HepG2 (cell line): Measurements from ENCODE around the gene C9orf40. TPM values are rescaled to one million over a fixed set of nuclear protein-coding genes. Genes with fewer than 3 reads are reported as not detected.

ENCODE experiments used
- CBX5 ChIP-seq: sonication (generic); formaldehyde crosslinking; IDR thresholded peaks from 2 replicates; pipeline ENCODE4 v1.4.0; 2020; ENCODE audit warnings: missing genetic modification reagents, borderline replicate concordance
- CEBPG ChIP-seq: IDR thresholded peaks from 2 replicates; pipeline ENCODE4 v1.6.1; 2016
- DNMT3B ChIP-seq: conservative IDR thresholded peaks from 2 replicates; pipeline ENCODE4 v1.6.1; 2016; ENCODE audit warnings: missing biosample characterization, control low read depth
- JDP2 ChIP-seq: sonication (generic); formaldehyde crosslinking; IDR thresholded peaks from 2 replicates; pipeline ENCODE4 v1.8.1; 2022; ENCODE audit warnings: missing genetic modification reagents, borderline replicate concordance
- PRDM15 ChIP-seq: sonication (generic); formaldehyde crosslinking; IDR thresholded peaks from 2 replicates; pipeline ENCODE4 v1.4.0; 2020; ENCODE audit warnings: missing genetic modification reagents
- RFX1 ChIP-seq: fragments of 450-650 bp; IDR thresholded peaks from 2 replicates; pipeline ENCODE4 v1.6.1; 2017
- SMAD1 ChIP-seq: sonication (generic); formaldehyde crosslinking; IDR thresholded peaks from 2 replicates; pipeline ENCODE4 v1.4.0; 2020; ENCODE audit warnings: missing genetic modification reagents, low read depth, mild to moderate bottlenecking, borderline replicate concordance
- THAP9 ChIP-seq: sonication (generic); formaldehyde crosslinking; IDR thresholded peaks from 2 replicates; pipeline ENCODE4; 2020; ENCODE audit warnings: missing genetic modification reagents, mild to moderate bottlenecking, borderline replicate concordance
- ZBTB25 ChIP-seq: IDR thresholded peaks from 2 replicates; pipeline ENCODE4 v1.6.1; 2018; ENCODE audit warnings: missing genetic modification reagents
- ZFP36L2 ChIP-seq: sonication (generic); formaldehyde crosslinking; IDR thresholded peaks from 2 replicates; pipeline ENCODE4 v1.4.0; 2020; ENCODE audit warnings: missing genetic modification reagents
- ZMAT3 ChIP-seq: sonication (generic); formaldehyde crosslinking; conservative IDR thresholded peaks from 2 replicates; pipeline ENCODE4 v1.7.0; 2021; ENCODE audit warnings: missing genetic modification reagents
- ZNF468 ChIP-seq: sonication (generic); formaldehyde crosslinking; IDR thresholded peaks from 2 replicates; pipeline ENCODE4 v1.8.0; 2022; ENCODE audit warnings: mild to moderate bottlenecking, moderate library complexity, missing genetic modification reagents
- ZNF572 ChIP-seq: sonication (generic); formaldehyde crosslinking; IDR thresholded peaks from 2 replicates; pipeline ENCODE4 v1.5.1; 2020; ENCODE audit warnings: mild to moderate bottlenecking, missing genetic modification reagents
- ZNF781 ChIP-seq: sonication (generic); formaldehyde crosslinking; IDR thresholded peaks from 2 replicates; pipeline ENCODE4 v1.5.1; 2020; ENCODE audit warnings: borderline replicate concordance, mild to moderate bottlenecking, missing genetic modification reagents; ENCODE audit errors: not compliant biosample characterization
- ZSCAN30 ChIP-seq: sonication (generic); formaldehyde crosslinking; IDR thresholded peaks from 2 replicates; pipeline ENCODE4 v1.5.0; 2020; ENCODE audit warnings: mild to moderate bottlenecking, missing genetic modification reagents
- polyA plus RNA-seq, 8 experiments: library from polyadenylated mRNA; depleted of rRNA in 3 of 8; stranded (reverse) in 7 of 8; unstranded in 1 of 8; fragments of >200 nt; fragmentation: Illumina TruSeq in 4 of 8; extraction: Trizol in 4 of 8; gene quantifications; 2 replicates each; pipeline versions ENCODE4 v1.2.1 to v1.2.3, GENCODE V29; 2011 to 2016; ENCODE audit warnings: low read depth in 4 of 8, missing spikeins in 1 of 8, mixed read lengths in 1 of 8; ENCODE audit not compliant: insufficient read depth in 1 of 8
- total RNA-seq, 5 experiments: library from RNA; depleted of rRNA; stranded (reverse); fragments of >200 nt; fragmentation: Illumina TruSeq; extraction: Trizol; gene quantifications; 2 replicates each; pipeline ENCODE4 v1.2.3, GENCODE V29; 2016; ENCODE audit warnings: low read depth in 1 of 5
- TF ChIP-seq, protein P1 (sequence below): sonication (generic); formaldehyde crosslinking; IDR thresholded peaks from 2 replicates; pipeline ENCODE4 v1.4.0; 2020; ENCODE audit warnings: missing genetic modification reagents, borderline replicate concordance
- TF ChIP-seq, protein P2 (sequence below): sonication (generic); formaldehyde crosslinking; IDR thresholded peaks from 2 replicates; pipeline ENCODE4 v1.8.1; 2023; ENCODE audit warnings: mild to moderate bottlenecking, missing genetic modification reagents

C9orf40 gene
- total and polyA plus RNA-seq, 2 of the 13 experiments (the other 11 are each of a cell fraction or from before 2014, with no cell fraction given) = 3.0 to 13.5 TPM

- TF ChIP-seq THAP9 = peak; percentile 68; the same call in 1 of the 2 replicates
- TF ChIP-seq ZSCAN30 = no peak
- no peak for TF ChIP-seq DNMT3B
- TF ChIP-seq RFX1 = no peak
- TF ChIP-seq CEBPG (CRISPR knock-in tag) = no peak
- no peak for TF ChIP-seq ZNF468
- TF ChIP-seq, protein P1, sequence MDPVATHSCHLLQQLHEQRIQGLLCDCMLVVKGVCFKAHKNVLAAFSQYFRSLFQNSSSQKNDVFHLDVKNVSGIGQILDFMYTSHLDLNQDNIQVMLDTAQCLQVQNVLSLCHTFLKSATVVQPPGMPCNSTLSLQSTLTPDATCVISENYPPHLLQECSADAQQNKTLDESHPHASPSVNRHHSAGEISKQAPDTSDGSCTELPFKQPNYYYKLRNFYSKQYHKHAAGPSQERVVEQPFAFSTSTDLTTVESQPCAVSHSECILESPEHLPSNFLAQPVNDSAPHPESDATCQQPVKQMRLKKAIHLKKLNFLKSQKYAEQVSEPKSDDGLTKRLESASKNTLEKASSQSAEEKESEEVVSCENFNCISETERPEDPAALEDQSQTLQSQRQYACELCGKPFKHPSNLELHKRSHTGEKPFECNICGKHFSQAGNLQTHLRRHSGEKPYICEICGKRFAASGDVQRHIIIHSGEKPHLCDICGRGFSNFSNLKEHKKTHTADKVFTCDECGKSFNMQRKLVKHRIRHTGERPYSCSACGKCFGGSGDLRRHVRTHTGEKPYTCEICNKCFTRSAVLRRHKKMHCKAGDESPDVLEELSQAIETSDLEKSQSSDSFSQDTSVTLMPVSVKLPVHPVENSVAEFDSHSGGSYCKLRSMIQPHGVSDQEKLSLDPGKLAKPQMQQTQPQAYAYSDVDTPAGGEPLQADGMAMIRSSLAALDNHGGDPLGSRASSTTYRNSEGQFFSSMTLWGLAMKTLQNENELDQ (CRISPR knock-in tag) = peak; percentile 26; the same call in 1 of the 2 replicates
- TF ChIP-seq, protein P2, sequence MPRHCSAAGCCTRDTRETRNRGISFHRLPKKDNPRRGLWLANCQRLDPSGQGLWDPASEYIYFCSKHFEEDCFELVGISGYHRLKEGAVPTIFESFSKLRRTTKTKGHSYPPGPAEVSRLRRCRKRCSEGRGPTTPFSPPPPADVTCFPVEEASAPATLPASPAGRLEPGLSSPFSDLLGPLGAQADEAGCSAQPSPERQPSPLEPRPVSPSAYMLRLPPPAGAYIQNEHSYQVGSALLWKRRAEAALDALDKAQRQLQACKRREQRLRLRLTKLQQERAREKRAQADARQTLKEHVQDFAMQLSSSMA (CRISPR knock-in tag) = peak; percentile 94
- TF ChIP-seq ZNF781 (CRISPR knock-in tag) = no peak
- TF ChIP-seq ZMAT3 (CRISPR knock-in tag) = peak; percentile 98
- no peak for TF ChIP-seq ZFP36L2 (CRISPR knock-in tag)
- TF ChIP-seq SMAD1 (CRISPR knock-in tag) = no peak; the same call in 1 of the 2 replicates
- peak; percentile 15; the same call in 1 of the 2 replicates for TF ChIP-seq JDP2 (CRISPR knock-in tag)
- TF ChIP-seq ZBTB25 (CRISPR knock-in tag) = 0 out of 2 replicates have a peak, but pooled peaks have one; percentile 27
- no peak; the same call in 1 of the 2 replicates for TF ChIP-seq PRDM15 (CRISPR knock-in tag)
- no peak; the same call in 1 of the 2 replicates for TF ChIP-seq CBX5 (CRISPR knock-in tag)
- TF ChIP-seq ZNF572 (CRISPR knock-in tag) = no peak
Measured at GRCh38 chr9:74952201-74953151, at the start of gene C9orf40 (continued).
